Activated CD4-positive, alpha-beta memory T cell treated with anti-CD3 and anti-CD28 coated beads, Interleukin-2, amount 10 ng/mL, durations not matched to agents 7 days and 5 days (primary cell): ENCODE measurements around the gene KNTC1. TPM values are rescaled to one million over a fixed set of nuclear protein-coding genes. Genes with fewer than 3 reads are reported as not detected.
"Not testable (repeated sequence)": the region's sequence is repeated elsewhere in the genome, so short reads cannot be mapped to it uniquely, and the experiment has no call there.

ENCODE experiments used
- CTCF ChIA-PET: fragments of 350-600 bp; sonication (Branson Sonifier 250); formaldehyde crosslinking; loops from one replicate; lab custom pipeline; 2021; ENCODE audit warnings: antibody characterized with exemption, inconsistent platforms; lab: Charles Lee
- POLR2A ChIA-PET: fragments of 350-600 bp; sonication (Branson Sonifier 250); formaldehyde crosslinking; loops from one replicate; lab custom pipeline; 2021; ENCODE audit warnings: antibody characterized with exemption; lab: Charles Lee
- DNase-seq: peaks from one replicate; pipeline ENCODE4 v3.0.0-alpha.2; 2020
- H3K27ac Mint-ChIP-seq: one replicate; pipeline ENCODE4 v1.8.0; 2021; ENCODE audit warnings: mild to moderate bottlenecking, mixed read lengths
- H3K27me3 Mint-ChIP-seq: one replicate; pipeline ENCODE4 v1.8.0; 2021; ENCODE audit warnings: mixed read lengths
- H3K36me3 Mint-ChIP-seq: one replicate; pipeline ENCODE4 v1.8.0; 2021; ENCODE audit warnings: low read depth, mixed read lengths
- H3K4me1 Mint-ChIP-seq: one replicate; pipeline ENCODE4 v1.8.0; 2021; ENCODE audit warnings: mixed read lengths
- H3K4me3 Mint-ChIP-seq: one replicate; pipeline ENCODE4 v1.8.0; 2021; ENCODE audit warnings: mild to moderate bottlenecking, mixed read lengths
- H3K9me3 Mint-ChIP-seq: one replicate; pipeline ENCODE4 v1.8.0; 2021; ENCODE audit warnings: mixed read lengths
- total RNA-seq, 2 experiments: library from RNA; stranded (reverse); gene quantifications; one replicate each; pipeline ENCODE4 v1.2.3, GENCODE V29; 2021

KNTC1 gene
- total RNA-seq, 2 experiments from 2014 or later: 101 to 103 TPM

DNA sequence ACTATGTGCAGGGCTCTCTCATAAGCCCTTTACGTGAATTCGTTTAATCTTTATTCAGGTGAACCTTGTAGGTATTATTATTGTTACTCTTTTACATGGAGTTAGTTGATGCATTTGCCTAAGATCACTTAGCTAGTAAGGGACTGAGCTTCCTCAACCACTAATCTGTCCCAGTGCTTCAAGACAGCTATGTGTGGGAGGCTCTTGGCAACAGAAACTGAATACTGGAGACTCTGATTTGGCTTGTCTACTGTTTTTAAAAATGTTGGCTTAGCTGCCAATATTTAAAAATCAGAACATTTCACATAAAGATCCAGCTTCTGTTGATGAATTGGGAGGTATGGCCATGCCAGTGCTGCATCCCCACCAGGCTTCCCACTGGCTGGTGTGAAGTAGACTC, 6.8 kb downstream of the KNTC1 start:
- H3K27ac Mint-ChIP-seq: no peak overlapping the region
- DNase-seq: no peak
- peaks cover 51% of the 10 kb centered on the region for H3K36me3 Mint-ChIP-seq
- H3K27me3 Mint-ChIP-seq: no peaks in the 10 kb centered on the region
- H3K4me1 Mint-ChIP-seq: peaks cover 16% of the 10 kb centered on the region
- POLR2A ChIA-PET: interaction anchor here (0.7 to 1.4 kb wide), 2 partner anchors 18 to 49 kb away, joined by 3 read pairs; no protein-coding TSS in a partner anchor
- no peak overlapping the region for H3K4me3 Mint-ChIP-seq
- CTCF ChIA-PET: interaction anchor here (1.4 kb wide), 1 partner anchor 11 kb away, joined by 3 read pairs; no protein-coding TSS in a partner anchor
- H3K9me3 Mint-ChIP-seq: no peaks in the 10 kb centered on the region

DNA sequence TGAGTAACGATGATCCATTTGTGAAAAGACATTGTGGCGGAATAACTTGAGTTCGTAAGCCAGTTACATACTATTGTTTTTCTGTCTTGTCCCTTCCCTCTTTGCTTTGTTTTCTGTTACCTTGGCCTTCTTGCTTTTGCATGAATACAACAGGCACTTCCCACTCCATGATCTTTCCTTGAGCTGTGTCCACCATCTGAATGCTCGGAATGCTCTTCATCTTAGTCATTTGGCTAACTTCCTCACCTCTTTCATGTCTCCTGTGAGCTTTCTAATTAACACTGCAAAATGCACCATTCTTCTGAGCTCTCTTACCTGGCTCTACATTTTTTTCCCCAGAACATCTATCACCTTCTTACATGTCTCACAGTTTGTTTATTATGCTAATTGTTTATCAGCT, 10.0 kb downstream of the KNTC1 start:
- H3K9me3 Mint-ChIP-seq: no peaks in the 10 kb centered on the region

DNA sequence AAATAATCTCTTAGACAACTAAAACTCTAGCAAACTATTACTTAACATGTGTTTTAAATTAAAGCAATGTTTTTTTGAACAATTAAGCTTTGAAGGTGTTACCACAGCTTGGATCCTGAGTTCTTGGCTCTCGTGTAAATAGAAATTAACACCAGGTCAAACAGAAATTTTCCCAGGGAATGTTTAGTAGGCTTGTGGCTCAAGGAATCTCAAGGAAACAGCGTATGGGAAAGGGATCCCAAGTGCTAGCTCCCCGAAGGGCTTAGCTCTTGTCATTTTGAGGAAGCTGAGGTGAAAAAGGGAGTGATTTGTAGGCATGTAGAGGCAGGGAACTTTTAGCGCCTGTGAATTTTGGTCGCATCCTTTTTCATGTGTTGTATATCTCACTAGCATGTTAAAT, 11.4 kb downstream of the KNTC1 start:
- Mint-ChIP-seq H3K27me3 (no peaks in the 10 kb centered on the region), H3K9me3 (no peaks in the 10 kb centered on the region), H3K36me3 (peaks cover 46% of the 10 kb centered on the region), H3K4me3 (no peak overlapping the region), H3K27ac (no peak overlapping the region), H3K4me1 (peaks cover 2% of the 10 kb centered on the region)
- POLR2A ChIA-PET: interaction anchor here (1.1 to 2.8 kb wide), 3 partner anchors 9 to 38 kb away, joined by 3 to 19 read pairs (median 6); partner anchors contain the start of genes KNTC1, RSRC2 and ZCCHC8
- no peak for DNase-seq
- CTCF ChIA-PET: interaction anchor here (2.2 kb wide), 1 partner anchor 10 kb away, joined by 7 read pairs; no protein-coding TSS in a partner anchor

More for the DNA sequence above, 10.0 kb downstream of the KNTC1 start:
- Mint-ChIP-seq H3K27ac (no peak overlapping the region), H3K36me3 (peaks cover 43% of the 10 kb centered on the region), H3K27me3 (no peaks in the 10 kb centered on the region), H3K4me3 (no peak overlapping the region), H3K4me1 (peaks cover 2% of the 10 kb centered on the region)
- DNase-seq: no peak
- ChIA-PET CTCF (interaction anchor here (2.2 kb wide), 1 partner anchor 11 kb away, joined by 7 read pairs; no protein-coding TSS in a partner anchor), POLR2A (interaction anchor here (1.6 to 2.8 kb wide), 2 partner anchors 10 to 36 kb away, joined by 5 to 19 read pairs; partner anchors contain the start of genes KNTC1, RSRC2 and ZCCHC8)

DNA sequence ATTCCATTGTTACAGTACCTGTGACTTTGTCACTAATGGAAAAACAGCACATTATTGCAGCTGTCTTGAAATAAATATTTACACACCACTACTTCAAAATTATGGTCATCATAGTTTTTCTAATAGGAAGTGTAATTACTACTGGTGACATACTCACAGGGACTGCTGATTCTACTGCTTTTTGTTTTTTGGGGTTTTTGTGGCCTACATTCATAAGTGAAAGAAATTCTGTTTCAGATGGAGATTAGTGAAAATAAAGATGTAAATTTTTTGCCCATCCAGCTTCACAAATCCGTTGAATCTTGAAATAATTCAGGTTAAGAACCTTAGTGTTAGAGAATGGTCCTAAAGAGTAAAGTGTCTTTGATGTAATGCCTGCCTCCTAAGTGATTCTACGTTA, 17.5 kb downstream of the KNTC1 start:
- CTCF ChIA-PET: interaction anchor here (0.5 kb wide), 1 partner anchor 927 kb away, joined by 3 read pairs; no protein-coding TSS in a partner anchor
- H3K36me3 Mint-ChIP-seq: peaks cover 57% of the 10 kb centered on the region
- no peak overlapping the region for H3K4me3 Mint-ChIP-seq
- POLR2A ChIA-PET: interaction anchor here (2.6 kb wide), 1 partner anchor 17 kb away, joined by 8 read pairs; the partner anchor contains the start of genes KNTC1 and RSRC2
- no peak overlapping the region for H3K27ac Mint-ChIP-seq
- H3K27me3 Mint-ChIP-seq: no peaks in the 10 kb centered on the region
- no peak for DNase-seq
- peaks cover 6% of the 10 kb centered on the region for H3K4me1 Mint-ChIP-seq
- H3K9me3 Mint-ChIP-seq: no peaks in the 10 kb centered on the region

DNA sequence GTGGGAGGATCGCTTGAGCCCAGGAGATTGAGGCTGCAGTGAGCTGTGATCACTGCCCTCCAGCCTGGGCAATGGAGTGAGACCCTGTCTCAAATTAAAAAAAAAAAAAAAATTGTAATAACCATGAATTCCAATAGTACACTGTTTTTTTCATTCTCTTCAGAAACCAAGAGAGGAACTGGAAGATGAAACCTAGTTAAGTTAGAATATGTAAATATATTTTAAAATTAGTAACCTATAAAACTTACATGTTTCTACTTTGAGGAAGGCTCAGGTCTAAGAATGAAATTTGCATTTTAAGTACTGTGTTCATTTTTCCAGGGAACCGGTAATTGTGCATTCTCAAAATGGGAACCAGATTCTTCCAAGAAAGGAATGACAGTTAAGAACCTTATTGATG, 18.8 kb downstream of the KNTC1 start:
- no peak for DNase-seq
- H3K4me1 Mint-ChIP-seq: peaks cover 6% of the 10 kb centered on the region
- POLR2A ChIA-PET: interaction anchor here (2.6 kb wide), 1 partner anchor 19 kb away, joined by 8 read pairs; the partner anchor contains the start of genes KNTC1 and RSRC2
- no peak overlapping the region for H3K4me3 Mint-ChIP-seq
- H3K27me3 Mint-ChIP-seq: no peaks in the 10 kb centered on the region
- no peaks in the 10 kb centered on the region for H3K9me3 Mint-ChIP-seq
- CTCF ChIA-PET: no interaction called here
- H3K36me3 Mint-ChIP-seq: peaks cover 64% of the 10 kb centered on the region
- H3K27ac Mint-ChIP-seq: no peak overlapping the region

DNA sequence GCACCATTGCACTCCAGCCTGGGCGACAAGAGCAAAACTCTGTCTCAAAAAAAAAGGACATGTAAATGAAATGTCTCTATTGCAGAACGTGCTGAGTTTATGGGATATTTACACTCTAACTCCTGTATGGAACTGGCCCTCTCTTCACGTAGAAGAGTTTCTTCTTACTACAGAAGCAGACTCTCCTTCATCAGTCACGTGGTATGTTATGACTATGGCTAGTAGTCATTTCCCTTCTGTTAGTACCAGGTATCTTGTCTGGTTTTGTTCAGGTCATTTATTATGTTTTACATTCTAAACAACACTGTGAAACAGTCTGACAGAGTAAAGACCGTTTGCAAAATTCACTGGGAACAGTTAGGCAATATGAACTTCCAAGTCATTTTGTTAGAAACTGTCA, 20.3 kb downstream of the KNTC1 start:
- ChIA-PET POLR2A (interaction anchor here (1.3 kb wide), 1 partner anchor 20 kb away, joined by 4 read pairs; the partner anchor contains the start of genes KNTC1 and RSRC2), CTCF (interaction anchor here (0.6 to 2.0 kb wide), 3 partner anchors 10 to 160 kb away, joined by 3 to 7 read pairs (median 4); no protein-coding TSS in a partner anchor)
- Mint-ChIP-seq H3K4me1 (peaks cover 4% of the 10 kb centered on the region), H3K36me3 (peaks cover 66% of the 10 kb centered on the region), H3K4me3 (no peak overlapping the region), H3K9me3 (no peaks in the 10 kb centered on the region), H3K27me3 (no peaks in the 10 kb centered on the region), H3K27ac (no peak overlapping the region)
- DNase-seq: no peak

DNA sequence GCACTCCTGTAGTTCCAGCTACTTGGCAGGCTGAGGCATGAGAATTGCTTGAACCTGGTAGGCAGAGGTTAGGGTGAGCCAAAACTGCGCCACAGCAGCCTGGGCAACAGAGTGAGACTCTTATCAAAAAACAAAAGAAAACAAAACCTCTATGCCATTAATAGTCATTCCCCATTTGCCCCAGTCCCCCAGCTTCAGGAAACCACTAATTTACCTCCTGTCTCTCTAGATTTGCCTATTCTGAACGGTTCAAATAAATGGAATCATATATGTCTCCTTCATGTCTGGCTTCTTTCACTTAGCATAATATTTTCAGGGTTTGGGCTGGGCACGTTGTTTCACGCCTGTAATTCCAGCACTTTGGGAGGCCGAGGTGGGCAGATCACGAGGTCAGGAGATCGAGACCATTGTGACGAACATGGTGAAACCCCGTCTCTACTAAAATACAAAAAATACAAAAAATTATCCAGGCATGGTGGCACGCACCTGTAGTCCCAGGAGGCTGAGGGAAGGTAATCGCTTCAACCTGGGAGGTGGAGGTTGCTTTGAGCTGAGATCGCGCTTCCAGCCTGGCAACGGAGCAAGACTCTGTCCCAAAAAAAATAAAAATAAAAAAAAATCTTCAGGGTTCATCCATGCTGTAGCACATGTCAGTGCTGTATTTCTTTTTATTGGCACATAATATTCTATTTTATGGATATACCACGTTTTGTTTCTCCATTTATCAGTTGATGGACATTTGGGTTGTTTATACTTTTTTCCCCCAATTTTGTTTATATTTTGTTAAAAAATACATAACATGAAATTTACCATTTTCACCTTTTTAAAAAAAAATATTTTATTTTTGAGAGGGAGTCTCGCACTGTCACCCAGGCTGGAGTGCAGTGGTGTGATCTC, 31.9 kb downstream of the KNTC1 start:
- H3K27me3 Mint-ChIP-seq: no peaks in the 10 kb centered on the region
- ChIA-PET POLR2A (interaction anchor here (1.1 kb wide), 1 partner anchor 10 kb away, joined by 4 read pairs; no protein-coding TSS in a partner anchor), CTCF (no interaction called here)
- no peak overlapping the region for H3K27ac Mint-ChIP-seq
- H3K9me3 Mint-ChIP-seq: no peaks in the 10 kb centered on the region
- no peaks in the 10 kb centered on the region for H3K4me1 Mint-ChIP-seq
- H3K4me3 Mint-ChIP-seq: no peak overlapping the region
- H3K36me3 Mint-ChIP-seq: peaks cover 58% of the 10 kb centered on the region
- DNase-seq: no peak

DNA sequence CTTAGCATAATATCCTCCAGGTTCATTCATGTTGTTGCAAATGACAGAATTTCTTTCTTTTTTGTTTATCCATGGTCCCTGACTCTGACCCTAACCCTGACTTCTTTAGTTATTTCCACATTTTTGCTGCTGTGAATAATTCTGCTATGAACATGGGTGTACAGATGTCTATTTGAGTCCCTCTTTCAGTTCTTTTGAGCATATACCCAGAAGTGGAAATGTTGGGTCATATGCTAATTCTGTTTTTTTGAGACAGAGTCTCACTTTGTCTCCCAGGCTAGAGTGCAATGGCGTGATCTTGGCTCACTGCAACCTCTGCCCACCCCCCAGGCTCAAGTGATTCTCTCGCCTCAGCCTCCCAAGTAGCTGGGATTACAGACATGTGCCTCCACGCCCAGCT, 33.1 kb downstream of the KNTC1 start:
- POLR2A ChIA-PET: no interaction called here
- no peaks in the 10 kb centered on the region for H3K4me1 Mint-ChIP-seq
- DNase-seq: no peak
- CTCF ChIA-PET: no interaction called here
- peaks cover 49% of the 10 kb centered on the region for H3K36me3 Mint-ChIP-seq
- H3K27me3 Mint-ChIP-seq: no peaks in the 10 kb centered on the region
- H3K27ac Mint-ChIP-seq: no peak overlapping the region
- no peaks in the 10 kb centered on the region for H3K9me3 Mint-ChIP-seq
- no peak overlapping the region for H3K4me3 Mint-ChIP-seq

DNA sequence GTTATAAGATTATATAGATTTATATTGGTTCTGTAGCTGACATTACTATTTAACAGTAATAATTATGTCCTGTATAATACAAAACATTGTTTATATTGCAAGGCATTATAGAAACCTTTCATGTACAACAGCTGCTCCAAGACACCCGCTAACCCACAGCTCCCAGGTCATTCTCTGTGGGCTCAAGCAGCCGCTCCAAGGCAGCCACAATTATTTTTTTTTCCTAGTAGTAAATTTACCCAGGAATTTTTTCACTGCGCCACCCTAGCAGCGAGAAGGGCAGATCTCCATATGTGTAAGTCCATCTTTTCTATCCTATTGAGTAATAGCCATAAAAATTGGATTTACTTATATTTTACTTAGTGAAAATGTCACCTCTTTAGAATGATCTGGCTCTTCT, 36.3 kb downstream of the KNTC1 start:
- Mint-ChIP-seq H3K27ac (no peak overlapping the region), H3K9me3 (no peaks in the 10 kb centered on the region), H3K36me3 (peaks cover 32% of the 10 kb centered on the region), H3K27me3 (no peaks in the 10 kb centered on the region), H3K4me1 (no peaks in the 10 kb centered on the region), H3K4me3 (no peak overlapping the region)
- POLR2A ChIA-PET: no interaction called here
- no peak for DNase-seq
- CTCF ChIA-PET: interaction anchor here (0.9 kb wide), 1 partner anchor 28 kb away, joined by 3 read pairs; no protein-coding TSS in a partner anchor

DNA sequence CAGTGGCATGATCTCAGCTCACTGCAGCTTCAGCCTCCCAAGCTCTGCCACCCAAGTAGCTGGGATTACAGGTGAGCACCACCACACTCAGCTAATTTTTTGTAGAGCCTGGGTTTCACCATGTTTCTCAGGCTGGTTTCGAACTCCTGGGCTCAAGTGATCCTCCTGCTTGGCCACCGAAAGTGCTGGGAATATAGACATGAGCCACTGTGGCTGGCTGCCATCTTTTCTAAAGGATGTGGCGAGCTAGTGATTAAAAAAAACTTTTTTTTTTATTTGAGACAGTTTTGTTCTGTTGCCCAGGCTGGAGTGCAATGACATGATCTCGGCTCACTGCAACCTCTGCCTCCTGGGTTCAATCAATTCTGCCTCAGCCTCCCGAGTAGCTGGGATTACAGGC, 39.8 kb downstream of the KNTC1 start:
- ChIA-PET CTCF (interaction anchor here (1.3 kb wide), 1 partner anchor 14 kb away, joined by 4 read pairs; no protein-coding TSS in a partner anchor), POLR2A (interaction anchor here (1.1 to 1.6 kb wide), 3 partner anchors 9 to 40 kb away, joined by 3 read pairs; partner anchors contain the start of genes KNTC1 and RSRC2)
- DNase-seq, H3K27ac Mint-ChIP-seq, H3K4me1 Mint-ChIP-seq, H3K27me3 Mint-ChIP-seq, H3K9me3 Mint-ChIP-seq, H3K4me3 Mint-ChIP-seq: not testable (repeated sequence)
- peaks cover 36% of the 10 kb centered on the region for H3K36me3 Mint-ChIP-seq

DNA sequence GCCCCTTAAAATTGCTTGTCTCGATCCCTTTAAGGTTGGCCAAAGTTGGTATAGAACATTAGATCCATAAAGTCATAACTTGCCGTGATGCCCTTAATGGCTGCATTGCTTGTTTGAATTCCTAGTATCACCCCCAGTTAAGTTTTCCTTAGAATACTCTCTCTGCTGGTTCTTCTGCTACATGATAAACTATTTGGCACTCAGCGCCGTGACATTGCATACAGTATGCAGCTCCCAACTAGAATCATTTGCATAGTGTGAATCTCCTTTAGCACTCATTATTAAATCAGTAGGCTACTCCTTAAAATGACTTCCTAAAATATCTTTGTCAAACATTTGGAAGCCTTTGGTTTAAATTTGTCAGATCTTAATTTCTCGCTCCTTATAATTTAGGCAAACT, 42.2 kb downstream of the KNTC1 start:
- Mint-ChIP-seq H3K27me3 (no peaks in the 10 kb centered on the region), H3K27ac (no peak overlapping the region), H3K36me3 (peaks cover 36% of the 10 kb centered on the region), H3K9me3 (no peaks in the 10 kb centered on the region), H3K4me3 (no peak overlapping the region), H3K4me1 (peaks cover 4% of the 10 kb centered on the region)
- DNase-seq: no peak
- CTCF ChIA-PET: no interaction called here
- POLR2A ChIA-PET: interaction anchor here (0.6 to 1.5 kb wide), 2 partner anchors 11 to 48 kb away, joined by 3 to 4 read pairs; no protein-coding TSS in a partner anchor

DNA sequence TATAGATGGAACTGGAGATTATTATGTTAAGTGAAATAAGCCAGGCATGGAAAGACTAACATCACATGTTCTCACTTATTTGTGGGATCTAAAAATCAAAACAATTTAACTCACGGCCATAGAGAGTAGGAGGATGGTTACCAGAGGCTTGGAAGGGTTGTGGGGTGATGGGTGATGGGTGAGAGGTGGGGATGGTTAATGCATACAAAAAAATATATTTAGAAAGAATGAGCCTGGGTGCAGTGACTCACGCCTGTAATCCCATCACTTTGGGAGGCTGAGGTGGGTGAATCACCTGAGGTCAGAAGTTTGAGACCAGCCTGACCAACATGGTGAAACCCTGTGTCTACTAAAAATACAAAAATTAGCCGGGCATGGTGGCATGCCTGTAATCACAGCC, 43.0 kb downstream of the KNTC1 start:
- H3K4me3 Mint-ChIP-seq, H3K4me1 Mint-ChIP-seq, DNase-seq, H3K9me3 Mint-ChIP-seq, CTCF ChIA-PET, H3K27ac Mint-ChIP-seq, H3K27me3 Mint-ChIP-seq, POLR2A ChIA-PET: not testable (repeated sequence)
- H3K36me3 Mint-ChIP-seq: peaks cover 41% of the 10 kb centered on the region
